CD4-positive, CD25-positive, alpha-beta regulatory T cell (primary cell): ENCODE data around the gene TROAP. TPM values are rescaled to one million over a fixed set of nuclear protein-coding genes. Genes with fewer than 3 reads are reported as not detected.
A peak's percentile ranks its signal among the peaks of the same experiment; 100 is the strongest.

ENCODE experiments used
- ATAC-seq, 2 donors: fragments of 150-1000 bp; cut with Tn5 transposase; one replicate each; pipeline ENCODE4 v1.10.0; 2021; ENCODE audit warnings: low read depth in 2 of 2, moderate number of reproducible peaks in 2 of 2, moderate library complexity in 1 of 2
- DNase-seq, 3 donors: peaks; one replicate each; pipeline versions ENCODE4 v3.0.0 to v3.0.0-alpha.2; 2012 to 2022; ENCODE audit warnings: mixed read lengths in 1 of 3
- H3K27ac ChIP-seq: one replicate; pipeline ENCODE4 v1.7.0; 2013; ENCODE audit warnings: mild to moderate bottlenecking, low read length; ENCODE audit not compliant: insufficient read depth, poor library complexity, severe bottlenecking
- H3K27me3 ChIP-seq: one replicate; pipeline ENCODE4 v1.7.0; 2013; ENCODE audit warnings: low read length; ENCODE audit not compliant: control insufficient read depth, insufficient read depth
- H3K36me3 ChIP-seq: one replicate; pipeline ENCODE4 v1.7.0; 2013; ENCODE audit warnings: mild to moderate bottlenecking, low read length, moderate library complexity; ENCODE audit not compliant: control insufficient read depth, insufficient read depth
- H3K4me1 ChIP-seq: 2 replicates; pipeline ENCODE4 v1.7.0; 2013; ENCODE audit warnings: mild to moderate bottlenecking, low read length; ENCODE audit not compliant: insufficient read depth, control insufficient read depth, poor library complexity, severe bottlenecking
- H3K4me3 ChIP-seq: one replicate; pipeline ENCODE4 v1.7.0; 2013; ENCODE audit warnings: low read depth, mild to moderate bottlenecking, low read length, moderate library complexity
- H3K9me3 ChIP-seq, 2 experiments: 1 replicate in 1 of 2; 2 replicates in 1 of 2; pipeline ENCODE4 v1.7.0; 2013; ENCODE audit warnings: low read length in 2 of 2, mild to moderate bottlenecking in 1 of 2, moderate library complexity in 1 of 2; ENCODE audit not compliant: control insufficient read depth in 2 of 2
- H3K27ac Mint-ChIP-seq, 3 donors: one replicate each; pipeline ENCODE4 v1.8.0; 2020 to 2022; ENCODE audit warnings: mild to moderate bottlenecking in 3 of 3, mixed read lengths in 3 of 3, moderate library complexity in 2 of 3
- H3K27me3 Mint-ChIP-seq: one replicate; pipeline ENCODE4 v1.8.0; 2022; ENCODE audit warnings: mild to moderate bottlenecking, mixed read lengths
- H3K36me3 Mint-ChIP-seq: one replicate; pipeline ENCODE4 v1.8.0; 2020; ENCODE audit warnings: mixed read lengths
- H3K4me1 Mint-ChIP-seq, 4 donors: one replicate each; pipeline ENCODE4 v1.8.0; 2020 to 2022; ENCODE audit warnings: mixed read lengths in 4 of 4, mild to moderate bottlenecking in 1 of 4
- H3K4me3 Mint-ChIP-seq, 4 donors: one replicate each; pipeline ENCODE4 v1.8.0; 2020 to 2022; ENCODE audit warnings: mild to moderate bottlenecking in 4 of 4, mixed read lengths in 4 of 4, moderate library complexity in 3 of 4
- H3K9me3 Mint-ChIP-seq, 7 donors: one replicate each; pipeline ENCODE4 v1.8.0; 2020 to 2022; ENCODE audit warnings: mixed read lengths in 7 of 7, mild to moderate bottlenecking in 3 of 7, moderate library complexity in 2 of 7
- polyA plus RNA-seq, 4 donors: library from polyadenylated mRNA; unstranded; fragments of 300-500 nt; fragmentation: Illumina TruSeq; gene quantifications; one replicate each; pipeline ENCODE4 v1.2.3, GENCODE V29; 2021
- total RNA-seq: library from RNA; stranded (reverse); gene quantifications from one replicate; pipeline ENCODE4 v1.2.3, GENCODE V29; 2022

TROAP gene
- total and polyA plus RNA-seq, 5 donors from 2014 or later, result 2.0 to 8.8 (median 4.4) TPM

GRCh38 chr12:49296034-49296835 is 26.8 kb upstream of the TROAP start:
- H3K27ac Mint-ChIP-seq, result no peak overlapping the region
- peaks cover 62% of the 10 kb centered on the region for H3K27me3 Mint-ChIP-seq
- H3K9me3 ChIP-seq, result no peaks in the 10 kb centered on the region
- peaks cover 18% of the 10 kb centered on the region for H3K27me3 ChIP-seq
- H3K4me3 ChIP-seq, result no peak overlapping the region
- no peak overlapping the region for H3K27ac ChIP-seq
- H3K9me3 Mint-ChIP-seq, result peaks cover 0 to 1% (median 0%) of the 10 kb centered on the region in 7 donors
- no peaks in the 10 kb centered on the region for H3K36me3 Mint-ChIP-seq
- DNase-seq (peak; percentile 45 to 65 (median 61)), ATAC-seq (peak; percentile 67 to 69)
- H3K4me1 Mint-ChIP-seq, result peaks cover 0 to 18% (median 9%) of the 10 kb centered on the region in 4 donors
- peak overlapping the region in 3 of 4 donors; percentile 56 to 83 (median 73) for H3K4me3 Mint-ChIP-seq
- H3K36me3 ChIP-seq, result no peaks in the 10 kb centered on the region
- H3K4me1 ChIP-seq, result peaks cover 25% of the 10 kb centered on the region

GRCh38 chr12:49296836-49297694 is 26.0 kb upstream of the TROAP start:
- H3K4me1 ChIP-seq, result peaks cover 25% of the 10 kb centered on the region

GRCh38 chr12:49297695-49298060 is 25.4 kb upstream of the TROAP start:
- no peak overlapping the region for H3K27ac Mint-ChIP-seq
- H3K4me3 ChIP-seq, result no peak overlapping the region
- H3K4me3 Mint-ChIP-seq, result no peak overlapping the region
- H3K27me3 ChIP-seq, result peaks cover 18% of the 10 kb centered on the region
- no peaks in the 10 kb centered on the region for H3K36me3 Mint-ChIP-seq
- ATAC-seq, result no peak
- peaks cover 25% of the 10 kb centered on the region for H3K4me1 ChIP-seq
- peaks cover 61% of the 10 kb centered on the region for H3K27me3 Mint-ChIP-seq
- H3K36me3 ChIP-seq, result no peaks in the 10 kb centered on the region
- no peaks in the 10 kb centered on the region for H3K9me3 ChIP-seq
- no peak overlapping the region for H3K27ac ChIP-seq
- peaks cover 0 to 21% (median 12%) of the 10 kb centered on the region in 4 donors for H3K4me1 Mint-ChIP-seq
- H3K9me3 Mint-ChIP-seq, result peaks cover 0 to 1% (median 0%) of the 10 kb centered on the region in 7 donors
- DNase-seq, result no peak

More at GRCh38 chr12:49296836-49297694, 26.0 kb upstream of the TROAP start:
- Histone ChIP-seq H3K27me3 (peaks cover 18% of the 10 kb centered on the region), H3K27ac (no peak overlapping the region), H3K9me3 (no peaks in the 10 kb centered on the region), H3K36me3 (no peaks in the 10 kb centered on the region), H3K4me3 (no peak overlapping the region)
- Mint-ChIP-seq H3K4me1 (peaks cover 0 to 21% (median 12%) of the 10 kb centered on the region in 4 donors), H3K36me3 (no peaks in the 10 kb centered on the region), H3K9me3 (peaks cover 0 to 1% (median 0%) of the 10 kb centered on the region in 7 donors), H3K4me3 (peak overlapping the region; percentile 43 to 83 (median 64)), H3K27me3 (peaks cover 64% of the 10 kb centered on the region), H3K27ac (no peak overlapping the region)
- DNase-seq, result peak; percentile 7 to 43 (median 36)
- ATAC-seq, result peak; percentile 40 to 49

GRCh38 chr12:49298160-49298559 is 24.9 kb upstream of the TROAP start:
- H3K36me3 Mint-ChIP-seq, result no peaks in the 10 kb centered on the region
- H3K4me3 ChIP-seq, result no peak overlapping the region
- peaks cover 63% of the 10 kb centered on the region for H3K27me3 Mint-ChIP-seq
- H3K36me3 ChIP-seq, result no peaks in the 10 kb centered on the region
- ATAC-seq (no peak), DNase-seq (no peak)
- peaks cover 25% of the 10 kb centered on the region for H3K4me1 ChIP-seq
- no peaks in the 10 kb centered on the region for H3K9me3 ChIP-seq
- H3K27ac ChIP-seq, result no peak overlapping the region
- H3K4me3 Mint-ChIP-seq, result peak overlapping the region in 1 of 4 donors; percentile 1
- peaks cover 0 to 21% (median 12%) of the 10 kb centered on the region in 4 donors for H3K4me1 Mint-ChIP-seq
- peaks cover 0 to 1% (median 0%) of the 10 kb centered on the region in 7 donors for H3K9me3 Mint-ChIP-seq
- H3K27me3 ChIP-seq, result peaks cover 18% of the 10 kb centered on the region
- H3K27ac Mint-ChIP-seq, result no peak overlapping the region

GRCh38 chr12:49301760-49302159 is 21.3 kb upstream of the TROAP start:
- Histone ChIP-seq H3K27ac (no peak overlapping the region), H3K4me1 (peaks cover 10% of the 10 kb centered on the region), H3K9me3 (no peaks in the 10 kb centered on the region), H3K36me3 (no peaks in the 10 kb centered on the region), H3K27me3 (peaks cover 19% of the 10 kb centered on the region), H3K4me3 (no peak overlapping the region)
- no peak overlapping the region for H3K4me3 Mint-ChIP-seq
- ATAC-seq, result no peak
- peaks cover 3% of the 10 kb centered on the region for H3K36me3 Mint-ChIP-seq
- peaks cover 52% of the 10 kb centered on the region for H3K27me3 Mint-ChIP-seq
- peaks cover 0 to 15% (median 7%) of the 10 kb centered on the region in 4 donors for H3K4me1 Mint-ChIP-seq
- peak in 1 of 3 donors; percentile 47 for DNase-seq
- peaks cover 0 to 2% (median 0%) of the 10 kb centered on the region in 7 donors for H3K9me3 Mint-ChIP-seq
- H3K27ac Mint-ChIP-seq, result peak overlapping the region in 1 of 3 donors; percentile 21

GRCh38 chr12:49304161-49304560 is 18.9 kb upstream of the TROAP start:
- peaks cover 3% of the 10 kb centered on the region for H3K36me3 Mint-ChIP-seq
- H3K9me3 ChIP-seq, result no peaks in the 10 kb centered on the region
- H3K36me3 ChIP-seq, result no peaks in the 10 kb centered on the region
- ATAC-seq, result no peak
- H3K4me3 ChIP-seq, result no peak overlapping the region
- no peak overlapping the region for H3K27ac Mint-ChIP-seq
- H3K27me3 Mint-ChIP-seq, result peaks cover 53% of the 10 kb centered on the region
- no peak overlapping the region for H3K27ac ChIP-seq
- peaks cover 0 to 6% (median 4%) of the 10 kb centered on the region in 4 donors for H3K4me1 Mint-ChIP-seq
- H3K9me3 Mint-ChIP-seq, result peaks cover 0 to 2% (median 0%) of the 10 kb centered on the region in 7 donors
- no peaks in the 10 kb centered on the region for H3K4me1 ChIP-seq
- no peak overlapping the region for H3K4me3 Mint-ChIP-seq
- H3K27me3 ChIP-seq, result peaks cover 13% of the 10 kb centered on the region
- no peak for DNase-seq

GRCh38 chr12:49305762-49306510 is 17.1 kb upstream of the TROAP start:
- no peaks in the 10 kb centered on the region for H3K9me3 ChIP-seq
- ATAC-seq (no peak), DNase-seq (no peak)
- peaks cover 0 to 6% (median 4%) of the 10 kb centered on the region in 4 donors for H3K4me1 Mint-ChIP-seq
- peaks cover 55% of the 10 kb centered on the region for H3K27me3 Mint-ChIP-seq
- no peak overlapping the region for H3K4me3 Mint-ChIP-seq
- no peak overlapping the region for H3K27ac ChIP-seq
- no peak overlapping the region for H3K27ac Mint-ChIP-seq
- H3K9me3 Mint-ChIP-seq, result peaks cover 0 to 2% (median 0%) of the 10 kb centered on the region in 7 donors
- H3K4me1 ChIP-seq, result no peaks in the 10 kb centered on the region
- H3K27me3 ChIP-seq, result peaks cover 13% of the 10 kb centered on the region
- H3K36me3 Mint-ChIP-seq, result peaks cover 3% of the 10 kb centered on the region
- H3K4me3 ChIP-seq, result no peak overlapping the region
- H3K36me3 ChIP-seq, result no peaks in the 10 kb centered on the region
